ENCODE measurements around the gene OR52W1.
"Not testable (repeated sequence)": the region's sequence is repeated elsewhere in the genome, so short reads cannot be mapped to it uniquely, and the experiment has no call there.

The OR52W1 gene

DNA sequence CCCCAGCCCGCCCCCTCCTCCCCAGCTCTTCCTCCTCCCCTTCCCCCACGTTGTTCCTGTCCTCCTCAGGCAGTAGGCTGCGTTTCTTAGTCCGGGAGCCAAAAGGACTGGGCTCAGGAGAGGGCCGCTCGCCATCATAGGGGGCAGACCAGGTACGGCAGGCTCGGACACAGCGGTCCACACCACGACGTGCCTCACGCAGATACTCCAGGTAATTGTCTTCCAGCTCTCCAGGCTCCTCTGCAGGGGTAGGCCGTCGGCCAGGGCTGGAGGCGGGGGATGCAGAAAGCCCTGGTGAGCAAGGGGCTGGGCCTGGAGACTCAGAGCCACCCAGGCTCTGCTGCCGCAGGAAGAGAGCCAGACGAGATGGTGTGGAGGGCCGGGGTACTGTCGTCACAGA lies 18.7 kb downstream of the OR52W1 start:
- DNase-seq, result no peak

DNA sequence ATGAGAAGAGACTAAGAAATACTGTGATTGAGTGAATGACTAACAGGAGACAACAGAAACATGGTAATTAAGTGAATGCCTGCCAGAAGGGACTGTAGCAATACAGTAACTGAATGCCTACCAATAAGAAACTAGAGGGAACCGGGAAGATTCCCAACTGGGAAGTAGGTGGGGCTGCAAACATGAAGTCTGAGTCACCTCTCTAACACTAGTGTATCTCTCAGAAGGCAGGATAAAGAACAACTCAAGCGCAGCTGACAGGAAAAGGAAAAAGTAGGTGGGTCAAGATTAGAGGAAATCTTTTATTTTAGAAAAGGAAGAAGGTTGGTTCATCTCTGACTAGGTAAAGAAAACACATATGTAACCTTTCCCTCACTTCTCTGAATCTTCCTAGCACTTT lies 20.3 kb downstream of the OR52W1 start:
- no peak for DNase-seq

DNA sequence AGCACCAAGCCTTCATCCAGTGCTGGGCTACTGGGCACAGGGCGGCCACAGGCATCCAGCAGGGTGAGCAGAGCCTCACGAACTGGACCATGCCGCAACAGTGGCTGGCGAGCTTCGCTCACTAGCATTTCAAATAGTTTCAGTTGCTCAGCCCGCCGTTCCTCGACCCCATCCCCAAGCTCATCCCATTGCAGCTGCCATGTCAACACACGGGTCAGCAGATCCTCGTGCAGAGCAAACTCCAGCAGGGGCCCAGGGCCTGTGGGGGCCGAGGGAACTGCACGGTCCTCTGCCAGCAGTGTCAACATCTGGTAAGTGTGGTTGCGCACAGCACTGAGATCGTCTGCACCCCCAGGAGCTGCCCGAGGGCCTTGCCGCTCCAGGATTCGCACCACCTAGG lies 24.8 kb downstream of the OR52W1 start:
- DNase-seq, result no peak

DNA sequence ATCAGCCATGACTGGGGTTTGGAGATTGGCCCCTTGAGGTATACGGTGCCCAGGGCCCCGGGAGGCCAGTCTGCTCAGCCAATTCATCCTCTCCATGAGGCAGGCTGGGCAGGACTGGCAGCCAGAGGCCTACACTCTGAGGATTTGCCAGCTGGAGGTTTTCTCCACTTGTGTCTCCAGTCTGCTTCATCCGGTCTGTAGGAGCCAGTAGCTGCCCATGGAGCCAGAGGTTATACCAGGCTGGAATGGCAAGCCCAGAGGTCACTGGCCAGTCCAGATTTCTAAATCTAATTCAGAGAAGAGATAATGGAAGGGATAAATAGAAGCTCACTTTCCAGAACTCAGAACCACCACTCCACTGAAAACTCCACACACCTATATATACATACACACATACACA lies 25.4 kb downstream of the OR52W1 start:
- no peak for DNase-seq

DNA sequence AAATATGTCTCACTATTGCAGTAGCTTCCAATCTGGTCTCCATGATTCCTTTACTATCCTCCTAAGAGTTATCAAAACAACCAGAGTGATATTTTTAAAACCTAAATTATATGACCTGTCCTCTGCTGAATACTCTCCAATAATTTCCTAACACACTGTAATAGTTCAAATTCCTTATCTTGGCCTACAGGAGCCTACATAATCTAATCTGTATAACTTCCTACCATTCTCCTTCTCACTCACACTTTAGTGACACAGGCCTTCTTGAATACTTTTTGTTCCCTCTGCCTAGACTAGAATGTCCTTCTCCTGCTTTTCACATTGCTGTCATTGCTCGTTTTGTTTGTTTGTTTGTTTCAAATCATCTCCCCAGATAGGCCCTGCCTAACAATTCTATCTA lies 26.0 kb downstream of the OR52W1 start:
- DNase-seq, result no peak

DNA sequence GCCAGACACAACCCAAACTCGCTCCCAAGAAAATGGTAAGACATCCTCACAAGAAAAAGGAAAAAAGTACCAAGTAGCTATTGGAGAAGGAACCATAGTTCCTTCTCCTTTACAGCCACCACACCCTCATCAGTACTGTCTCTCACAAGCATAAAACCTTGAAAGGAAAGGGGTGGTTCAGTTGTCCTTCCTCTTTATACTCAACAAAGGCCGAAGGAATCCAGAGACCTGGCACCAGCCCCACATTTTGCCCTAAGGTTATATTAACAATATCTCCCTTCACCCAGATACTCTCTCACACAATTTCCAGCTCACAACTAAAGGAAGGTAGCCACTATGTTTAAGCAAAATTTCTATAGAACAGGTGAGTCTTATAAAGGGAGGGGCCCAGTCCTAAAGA lies 26.9 kb downstream of the OR52W1 start:
- no peak for DNase-seq

DNA sequence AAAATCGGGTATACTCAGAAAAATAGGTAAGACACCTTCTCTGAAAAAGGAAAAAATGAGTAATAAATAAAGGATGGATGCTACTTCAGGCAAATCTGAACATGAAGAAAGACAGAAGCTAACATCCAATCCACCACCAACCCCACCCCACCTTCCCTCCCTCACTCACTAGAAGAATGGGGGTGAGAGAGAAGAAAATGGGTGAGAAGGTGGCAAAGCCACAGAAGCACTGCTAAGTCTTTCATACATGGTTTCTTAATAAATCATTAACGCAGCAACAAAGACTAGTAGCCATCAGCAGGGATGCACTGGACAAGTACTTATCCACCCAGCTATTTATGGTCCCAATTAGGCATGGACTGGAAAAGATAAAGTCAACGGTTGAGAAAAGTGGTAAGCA lies 29.5 kb downstream of the OR52W1 start:
- DNase-seq, result no peak

DNA sequence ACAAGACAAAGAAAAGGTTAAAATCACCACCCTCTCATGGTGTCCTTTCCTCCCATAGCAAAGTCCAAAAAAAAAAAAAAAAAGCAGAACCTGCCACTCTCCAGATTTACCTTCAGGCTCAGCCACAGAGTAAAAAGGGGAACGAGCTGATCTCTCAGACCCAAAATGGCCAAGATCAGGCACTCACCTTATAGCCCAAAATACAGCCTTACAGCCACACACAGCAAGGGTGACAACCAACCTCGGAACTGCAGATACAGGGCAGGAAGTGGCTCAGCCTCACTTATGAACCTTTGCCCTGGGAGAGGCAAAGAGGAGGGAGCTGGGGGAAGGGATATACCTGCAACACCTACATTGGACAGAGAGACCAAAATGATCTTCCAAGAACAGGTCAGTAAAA lies 30.9 kb downstream of the OR52W1 start:
- DNase-seq, result no peak

DNA sequence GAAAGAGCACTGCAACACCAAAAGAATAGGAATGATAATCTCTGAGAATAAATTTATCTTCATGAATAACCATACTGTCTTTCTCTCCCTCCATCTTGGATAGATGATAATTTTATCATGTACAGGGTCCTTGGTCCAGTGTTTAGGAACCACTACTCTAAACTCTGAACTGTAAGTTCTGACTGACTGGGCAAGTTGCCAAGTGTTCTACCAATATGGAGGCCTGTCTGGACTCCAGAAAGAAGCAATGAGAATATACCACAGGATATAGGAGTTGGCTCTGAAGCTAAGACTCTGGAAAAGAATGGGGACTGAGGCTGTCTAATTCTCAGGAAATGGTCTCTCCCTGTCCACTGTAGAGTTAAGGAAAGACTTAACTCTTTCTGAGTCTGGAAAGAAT lies 33.9 kb downstream of the OR52W1 start:
- DNase-seq, result no peak

DNA sequence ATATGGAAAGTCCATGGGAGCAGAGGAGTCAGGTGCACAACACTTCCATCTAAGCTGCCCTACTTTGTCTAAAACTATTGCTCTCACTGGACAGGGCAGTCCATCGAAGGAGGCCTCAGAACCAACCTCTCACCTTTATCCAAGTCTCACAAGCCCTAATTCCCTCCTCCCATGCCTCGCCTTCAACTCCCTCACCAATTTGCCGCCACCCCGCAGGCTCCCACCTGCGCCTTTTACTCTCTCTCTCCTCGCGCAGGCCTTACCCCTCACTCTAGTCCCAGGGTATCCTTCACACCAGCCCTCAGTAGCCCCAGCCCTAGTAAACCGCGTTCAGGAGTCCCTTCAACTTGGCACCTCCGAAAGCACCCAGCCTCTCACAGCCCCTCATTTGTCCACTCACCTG lies 35.0 kb downstream of the OR52W1 start:
- no peak for DNase-seq

DNA sequence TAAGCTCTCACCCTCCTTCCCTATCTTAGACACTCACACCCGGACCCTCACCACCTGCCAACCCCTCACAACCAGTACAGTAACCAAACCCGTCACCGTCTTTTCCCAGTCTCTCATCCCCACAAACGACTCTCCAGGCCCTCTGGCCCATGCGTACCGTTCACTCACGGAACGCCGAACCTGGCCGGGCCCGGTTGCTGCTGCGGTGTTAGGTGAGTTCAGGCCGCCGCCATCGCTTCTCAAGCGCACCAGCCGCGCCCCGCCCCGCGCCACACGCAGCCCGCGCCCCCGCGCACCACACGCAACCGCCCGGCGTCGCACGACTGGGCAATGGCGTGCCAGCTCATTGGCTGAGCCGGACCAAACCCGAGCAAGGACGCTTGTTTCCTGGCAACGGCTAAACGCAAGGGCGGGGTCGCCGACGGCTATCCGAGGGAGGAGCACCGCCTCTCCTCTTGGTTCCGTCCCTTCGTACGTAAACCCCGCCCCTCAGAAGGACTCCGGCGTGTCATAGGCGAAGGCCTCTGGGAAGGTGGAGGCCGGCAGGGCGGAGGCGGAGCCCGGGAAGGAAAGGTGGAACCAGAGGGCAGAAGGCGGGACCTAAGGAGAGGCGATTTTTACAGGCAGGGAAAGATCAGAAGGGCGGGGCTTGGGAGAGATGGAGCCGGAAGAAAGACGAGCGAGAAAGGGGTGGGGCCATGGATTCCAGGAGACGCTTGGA lies 35.5 kb downstream of the OR52W1 start, which contains the start of gene FHIP1B:
FHIP1B (minus strand) TSS at position 250 of the 721 bp plus-strand sequence. CDS start 10,120 bp downstream, outside the sequence.
- DNase-seq, result no peak

DNA sequence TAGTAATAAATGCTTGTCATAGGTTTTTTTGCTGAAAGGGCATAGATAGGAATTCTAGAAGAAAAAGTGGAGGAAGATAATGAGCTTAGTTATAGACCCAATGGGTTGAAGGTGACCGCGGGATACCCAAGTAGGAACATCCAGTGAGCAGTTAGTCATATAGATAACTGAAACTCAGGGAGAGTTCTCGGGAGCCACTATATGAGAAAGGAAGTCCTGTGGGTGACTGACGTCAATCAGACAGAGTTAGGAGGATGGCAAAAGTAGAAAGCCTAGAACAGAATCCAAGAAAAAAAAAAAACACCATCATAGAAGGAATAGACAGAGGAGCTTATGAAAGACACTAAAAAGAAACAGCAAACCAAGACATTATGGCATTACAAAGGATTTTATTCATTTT lies 38.2 kb downstream of the OR52W1 start:
- DNase-seq, result no peak

DNA sequence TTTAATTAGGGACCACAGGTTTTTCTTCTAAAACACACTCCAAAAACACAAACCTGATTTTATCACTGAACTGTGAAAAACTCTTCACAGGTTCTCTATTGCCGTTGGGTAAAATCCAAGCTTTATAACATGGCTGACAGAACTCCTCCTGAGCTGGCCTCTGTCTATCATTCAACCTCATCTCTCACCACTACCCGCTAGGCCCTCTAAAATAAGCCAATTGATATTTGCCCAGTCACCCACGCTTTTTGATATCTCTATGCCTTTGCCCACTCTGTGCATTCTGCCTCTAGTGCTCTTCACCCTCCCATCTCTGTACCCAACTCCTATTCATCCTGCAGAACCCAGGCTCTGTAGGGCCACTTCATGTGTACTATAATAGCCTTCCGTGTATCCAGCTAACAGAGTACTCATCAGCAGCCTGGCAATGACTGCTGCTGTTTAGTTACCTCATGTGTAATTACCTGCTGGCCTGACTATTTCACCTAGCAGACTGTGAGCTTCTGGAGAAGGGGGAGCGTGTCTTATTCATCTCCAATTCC lies 38.8 kb downstream of the OR52W1 start:
- DNase-seq, result no peak

DNA sequence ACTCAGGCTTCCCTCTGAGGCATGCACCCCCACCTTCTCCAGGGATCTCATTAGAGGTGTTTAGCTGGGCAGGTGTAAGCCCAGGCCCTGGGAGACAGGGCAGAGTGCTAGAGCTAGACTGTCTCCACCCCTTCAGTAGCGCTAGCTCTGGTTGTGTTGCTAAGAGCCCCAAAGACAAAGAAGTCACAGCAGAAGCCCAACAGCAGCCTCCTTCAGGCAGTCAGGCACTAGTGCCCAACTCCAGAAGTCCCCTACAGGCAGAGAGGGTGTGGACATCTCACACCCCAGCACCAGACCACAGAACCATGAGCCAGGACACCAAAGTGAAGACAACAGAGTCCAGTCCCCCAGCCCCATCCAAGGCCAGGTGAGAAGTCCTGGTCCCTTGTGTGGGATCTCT lies 39.9 kb downstream of the OR52W1 start, which contains the start of gene CNGA4:
CNGA4 (plus strand) TSS at position 188 of the 400 bp plus-strand sequence; CDS start at position 306, 118 bp downstream.
- DNase-seq, result no peak

DNA sequence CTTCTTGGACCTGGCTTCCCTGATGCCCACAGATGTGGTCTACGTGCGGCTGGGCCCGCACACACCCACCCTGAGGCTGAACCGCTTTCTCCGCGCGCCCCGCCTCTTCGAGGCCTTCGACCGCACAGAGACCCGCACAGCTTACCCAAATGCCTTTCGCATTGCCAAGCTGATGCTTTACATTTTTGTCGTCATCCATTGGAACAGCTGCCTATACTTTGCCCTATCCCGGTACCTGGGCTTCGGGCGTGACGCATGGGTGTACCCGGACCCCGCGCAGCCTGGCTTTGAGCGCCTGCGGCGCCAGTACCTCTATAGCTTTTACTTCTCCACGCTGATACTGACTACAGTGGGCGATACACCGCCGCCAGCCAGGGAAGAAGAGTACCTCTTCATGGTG lies 41.1 kb downstream of the OR52W1 start:
- DNase-seq, result no peak

DNA sequence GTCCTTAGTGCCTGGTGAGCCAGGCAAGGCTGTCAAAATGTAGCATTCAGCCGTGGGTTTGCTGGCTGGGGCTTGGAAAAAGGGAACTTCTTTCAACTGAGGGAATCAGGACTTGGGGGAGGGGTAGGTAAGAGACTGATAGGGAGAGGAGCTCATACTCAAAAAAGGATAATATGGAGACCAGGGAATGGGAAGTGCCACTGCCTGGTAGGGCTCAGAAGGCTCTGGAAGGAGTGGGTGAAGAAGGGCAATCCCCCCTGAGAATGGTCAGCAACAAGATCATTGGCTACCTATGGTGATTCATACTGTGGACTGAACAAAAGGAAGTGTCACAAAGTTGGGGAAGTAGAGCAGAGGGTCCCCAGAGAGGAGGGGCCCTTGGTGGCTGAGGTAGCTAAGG lies 41.8 kb downstream of the OR52W1 start:
- no peak for DNase-seq

DNA sequence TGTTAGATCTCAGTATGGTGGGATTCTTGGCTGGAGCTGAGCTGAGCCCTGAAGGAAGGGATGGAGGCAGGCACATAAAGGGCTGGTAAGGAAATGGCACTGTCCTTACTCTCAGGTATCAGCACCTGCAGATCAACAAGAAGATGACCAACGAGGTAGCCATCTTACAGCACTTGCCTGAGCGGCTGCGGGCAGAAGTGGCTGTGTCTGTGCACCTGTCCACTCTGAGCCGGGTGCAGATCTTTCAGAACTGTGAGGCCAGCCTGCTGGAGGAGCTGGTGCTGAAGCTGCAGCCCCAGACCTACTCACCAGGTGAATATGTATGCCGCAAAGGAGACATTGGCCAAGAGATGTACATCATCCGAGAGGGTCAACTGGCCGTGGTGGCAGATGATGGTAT lies 42.3 kb downstream of the OR52W1 start:
- no peak for DNase-seq

DNA sequence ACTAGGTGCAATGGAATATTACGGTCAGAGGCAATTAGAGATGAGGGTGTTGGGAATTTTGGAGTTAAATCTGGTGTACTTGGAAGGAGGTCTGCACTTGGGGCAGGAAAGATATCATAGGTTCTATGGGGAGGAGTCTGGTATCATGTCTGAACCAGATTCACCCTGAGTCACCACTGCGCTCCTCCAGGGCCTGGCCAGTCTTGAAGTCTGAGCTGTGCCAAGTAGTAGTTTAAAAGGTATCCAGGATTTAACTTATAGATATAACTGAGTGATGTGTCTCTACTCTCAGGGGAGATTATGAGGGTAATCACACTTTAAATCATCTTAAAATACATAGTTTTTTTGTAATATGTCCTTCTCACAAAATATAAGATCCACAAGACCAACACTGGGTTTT lies 46.5 kb downstream of the OR52W1 start:
- no peak for DNase-seq

DNA sequence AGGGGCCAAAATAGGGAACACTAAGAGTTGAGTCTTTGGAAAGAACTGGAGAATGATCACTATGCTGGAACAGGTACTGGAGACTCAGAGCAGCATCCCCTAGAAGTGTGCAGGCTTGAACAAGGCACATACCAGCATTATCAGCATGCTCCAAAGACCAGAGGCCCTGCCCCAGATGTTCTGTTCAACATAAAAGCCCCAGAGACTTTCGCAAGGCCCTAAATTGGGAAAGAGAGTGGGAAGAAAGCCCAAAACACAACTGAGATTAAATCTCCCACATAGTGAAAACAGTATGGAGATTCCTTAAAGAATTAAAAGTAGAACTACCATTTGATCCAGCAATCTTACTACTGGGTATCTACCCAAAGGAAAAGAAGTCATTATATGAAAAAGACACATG lies 49.2 kb downstream of the OR52W1 start:
- DNase-seq, result no peak

DNA sequence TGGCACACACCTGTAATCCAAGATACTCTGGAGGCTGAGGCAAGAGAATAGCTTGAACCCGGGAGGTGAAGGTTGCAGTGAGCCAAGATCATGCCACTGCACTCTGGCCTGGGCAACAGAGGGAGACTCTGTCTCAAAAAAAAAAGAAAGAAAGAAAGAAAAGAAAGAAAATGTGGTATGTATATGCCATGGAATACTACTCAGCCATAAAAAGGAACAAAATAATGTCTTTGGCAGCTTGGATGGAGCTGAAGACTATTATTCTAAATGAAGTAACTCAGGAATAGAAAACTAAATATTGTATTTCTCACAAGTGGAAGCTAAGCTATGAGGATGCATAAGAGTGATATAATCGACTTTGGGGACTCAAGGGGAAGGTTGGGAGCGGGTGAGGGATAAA lies 49.9 kb downstream of the OR52W1 start:
- not testable (repeated sequence) for DNase-seq
